ENCODE results near the gene DEPDC5.
A peak's percentile ranks its signal among the peaks of the same experiment; 100 is the strongest.

The DEPDC5 gene

GRCh38 chr22:31853736-31854495 is 100.1 kb downstream of the DEPDC5 start:
- DNase-seq: no peak

- DNase-seq: no peak
Observed at GRCh38 chr22:31857247-31857646, 103.4 kb downstream of the DEPDC5 start.

GRCh38 chr22:31861226-31861840 is 107.5 kb downstream of the DEPDC5 start:
- no peak for DNase-seq

- DNase-seq: no peak
Observed at GRCh38 chr22:31866918-31867317, 113.1 kb downstream of the DEPDC5 start.

GRCh38 chr22:31867386-31868153 is 113.8 kb downstream of the DEPDC5 start:
- DNase-seq: no peak

DNA sequence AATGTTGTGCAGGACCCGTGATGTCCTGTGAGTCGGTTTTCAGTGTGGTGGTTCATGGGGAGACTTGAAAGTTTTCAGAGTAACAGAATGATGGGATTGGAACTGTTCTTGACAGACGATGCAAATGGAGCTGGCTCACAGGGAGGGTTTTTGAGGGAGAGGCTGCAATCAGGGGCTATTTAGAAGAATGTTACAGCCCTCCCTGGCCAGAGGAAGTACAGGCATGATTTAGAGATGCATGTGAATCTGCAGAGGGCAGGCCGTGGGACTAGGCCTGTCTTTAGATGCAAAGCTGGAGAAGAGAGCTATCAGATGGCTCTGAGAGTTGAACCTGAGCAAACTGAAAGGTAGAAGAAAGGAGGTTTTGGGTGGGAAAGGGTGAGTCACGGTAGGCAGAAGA is 115.9 kb downstream of the DEPDC5 start:
- DNase-seq: no peak

- no peak for DNase-seq
Observed at GRCh38 chr22:31870890-31871289, 117.1 kb downstream of the DEPDC5 start.

- DNase-seq: no peak
Observed at GRCh38 chr22:31871480-31871879, 117.7 kb downstream of the DEPDC5 start.

DNA sequence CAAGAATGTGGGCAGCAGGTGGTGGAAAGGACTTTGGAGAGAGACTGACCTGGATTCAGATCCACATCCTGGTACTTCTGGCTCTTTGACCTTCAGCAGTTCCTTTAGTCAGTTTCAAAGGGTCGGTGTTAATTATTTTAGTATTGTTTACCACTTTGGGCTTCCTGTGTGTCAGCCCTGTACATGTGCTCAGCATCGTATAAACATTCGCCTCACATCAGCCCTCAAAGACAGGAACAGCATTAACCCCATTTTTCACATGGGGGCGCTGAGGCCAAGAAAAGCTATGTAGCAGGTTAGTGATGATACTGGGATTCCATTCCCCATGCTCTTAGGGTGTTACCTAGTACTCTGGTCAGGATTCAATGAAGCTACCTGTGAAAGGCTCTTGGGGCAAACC is 118.4 kb downstream of the DEPDC5 start:
- DNase-seq: peak; percentile 27

- no peak for DNase-seq
Observed at GRCh38 chr22:31874821-31875220, 121.0 kb downstream of the DEPDC5 start.

DNA sequence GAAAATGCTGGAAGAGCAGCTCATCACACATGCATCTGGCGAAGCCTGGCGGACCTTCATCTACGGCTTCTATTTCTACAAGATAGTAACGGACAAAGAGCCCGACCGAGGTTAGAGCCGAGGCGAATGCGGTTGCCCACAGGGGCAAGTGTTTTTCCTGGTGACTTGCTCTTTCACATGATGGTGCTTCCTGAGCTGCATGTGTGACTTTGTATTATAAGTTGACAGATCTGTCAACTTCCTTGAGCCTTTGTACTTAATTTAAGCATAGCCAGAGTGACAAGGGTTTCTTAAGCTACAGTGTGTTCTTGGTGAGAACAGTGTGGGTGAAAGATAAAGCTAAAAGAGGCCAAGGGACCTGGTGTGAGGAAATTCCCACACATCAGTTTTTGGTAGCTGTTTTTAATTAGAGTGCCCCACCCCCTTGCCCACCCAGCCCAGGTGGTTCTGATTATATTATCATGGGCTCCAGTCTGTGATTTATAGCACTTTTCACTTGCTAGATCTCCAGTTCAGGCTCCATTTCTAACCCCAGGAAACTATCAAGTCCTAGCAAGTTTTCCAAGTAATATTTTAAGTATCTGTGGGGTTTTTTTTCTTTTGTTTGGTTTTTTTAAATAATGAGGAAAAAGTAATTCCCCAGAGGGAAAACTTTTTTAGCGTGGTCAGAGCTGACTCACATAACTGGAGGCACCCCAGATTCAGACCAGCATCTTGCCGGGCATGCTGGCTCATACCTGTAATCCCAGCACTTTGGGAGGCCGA is 122.5 kb downstream of the DEPDC5 start:
- DNase-seq: no peak

GRCh38 chr22:31879585-31879984 is 125.8 kb downstream of the DEPDC5 start:
- DNase-seq: no peak

- DNase-seq: no peak
Observed at GRCh38 chr22:31881200-31881599, 127.4 kb downstream of the DEPDC5 start.

DNA sequence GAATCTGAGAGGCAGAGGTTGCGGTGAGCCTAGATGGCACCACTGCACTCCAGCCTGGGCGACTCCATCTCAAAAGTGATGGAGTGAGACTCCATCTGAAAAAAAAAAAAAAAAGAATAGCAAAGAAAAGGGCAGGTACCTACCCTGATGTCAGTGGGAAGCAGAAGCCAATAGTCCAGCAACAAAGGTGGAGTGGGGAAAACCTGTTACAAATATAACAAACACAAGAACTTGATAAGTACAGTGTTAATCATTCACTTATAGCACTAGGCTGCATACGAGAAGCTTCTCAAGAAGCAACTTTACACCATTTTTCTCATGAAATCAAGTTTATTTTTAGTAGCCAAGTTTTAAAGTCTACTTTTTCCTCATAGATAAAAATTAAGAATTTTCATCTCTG is 128.0 kb downstream of the DEPDC5 start:
- DNase-seq: no peak

DNA sequence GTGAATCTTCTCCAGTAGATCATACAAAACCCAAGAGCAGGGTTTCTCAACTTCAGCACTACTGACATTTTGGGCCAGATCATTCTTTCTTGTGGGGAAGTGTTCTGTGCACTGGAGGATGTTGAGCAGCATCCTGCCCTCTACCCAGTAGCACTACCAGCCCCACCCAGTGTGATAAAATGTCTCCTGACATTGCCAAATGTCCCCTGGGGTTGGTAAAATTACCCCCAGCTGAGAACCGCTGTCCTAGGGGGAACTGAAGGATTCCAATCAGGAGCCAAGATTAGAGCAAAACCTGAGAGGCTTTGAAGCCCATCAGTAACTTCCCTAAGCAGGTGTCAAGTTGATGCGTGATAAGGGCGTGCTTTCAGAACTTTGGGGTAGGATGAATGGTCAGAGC is 129.2 kb downstream of the DEPDC5 start:
- DNase-seq: no peak

DNA sequence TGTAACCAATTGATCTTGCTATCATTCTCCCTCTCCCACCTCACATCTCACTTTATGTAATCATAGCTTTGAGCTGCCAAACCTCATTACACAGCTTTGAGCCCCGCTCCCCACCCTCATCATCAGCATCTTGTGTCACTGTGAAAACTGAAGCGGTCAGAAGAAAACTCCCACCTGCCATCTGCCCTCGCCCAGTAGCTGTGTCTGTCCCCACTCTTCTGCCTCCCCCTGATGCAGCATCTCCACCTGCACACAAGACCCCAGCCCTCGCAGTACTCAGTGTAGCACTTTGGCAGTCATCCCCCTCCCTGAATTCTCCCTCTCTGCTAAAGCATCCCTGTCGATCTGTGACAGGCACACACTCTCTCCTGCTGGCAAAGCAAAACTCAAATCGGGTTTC is 130.2 kb downstream of the DEPDC5 start:
- no peak for DNase-seq

GRCh38 chr22:31891366-31892079 is 137.7 kb downstream of the DEPDC5 start:
- DNase-seq: no peak

GRCh38 chr22:31892080-31892433 is 138.2 kb downstream of the DEPDC5 start:
- no peak for DNase-seq

GRCh38 chr22:31893460-31893859 is 139.6 kb downstream of the DEPDC5 start:
- no peak for DNase-seq

DNA sequence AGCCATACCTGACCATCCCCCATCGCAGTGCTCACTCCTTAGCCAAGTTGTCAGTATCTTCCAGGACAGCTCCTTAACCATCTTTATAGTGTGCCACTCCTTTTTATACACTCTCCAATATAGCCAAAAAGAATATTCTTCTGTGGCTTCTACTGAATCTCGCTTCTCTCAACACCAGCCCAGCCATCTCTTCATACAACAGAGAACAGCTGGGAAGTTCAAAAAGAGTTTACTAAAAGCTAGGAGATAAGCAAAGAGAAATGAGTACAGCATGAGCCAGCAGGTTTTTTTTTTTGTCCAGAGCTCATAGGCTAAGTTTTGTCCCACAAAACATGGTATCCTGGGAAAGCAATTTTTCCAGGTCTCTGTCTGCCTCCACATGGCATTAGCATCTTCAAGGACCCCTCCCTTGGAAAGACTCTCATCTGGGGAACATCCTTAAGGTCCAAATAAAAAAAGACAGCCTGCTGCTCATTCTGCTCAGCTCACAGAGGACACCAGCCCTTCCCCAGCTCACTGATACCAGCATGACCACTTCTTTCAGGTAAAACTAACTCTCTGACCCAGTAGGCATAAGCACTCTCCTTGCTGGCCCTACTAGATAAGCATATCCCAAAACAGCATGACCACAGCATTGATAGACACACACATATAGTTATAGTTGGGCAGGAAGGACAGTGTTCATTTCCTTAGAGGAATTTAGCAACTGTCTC is 141.7 kb downstream of the DEPDC5 start:
- no peak for DNase-seq

- no peak for DNase-seq
Observed at GRCh38 chr22:31896472-31896871, 142.7 kb downstream of the DEPDC5 start.
